ENCODE data around the gene TDRD1. TPM values are rescaled to one million over a fixed set of nuclear protein-coding genes. Genes with fewer than 3 reads are reported as not detected.

Gene TDRD1, protein sequence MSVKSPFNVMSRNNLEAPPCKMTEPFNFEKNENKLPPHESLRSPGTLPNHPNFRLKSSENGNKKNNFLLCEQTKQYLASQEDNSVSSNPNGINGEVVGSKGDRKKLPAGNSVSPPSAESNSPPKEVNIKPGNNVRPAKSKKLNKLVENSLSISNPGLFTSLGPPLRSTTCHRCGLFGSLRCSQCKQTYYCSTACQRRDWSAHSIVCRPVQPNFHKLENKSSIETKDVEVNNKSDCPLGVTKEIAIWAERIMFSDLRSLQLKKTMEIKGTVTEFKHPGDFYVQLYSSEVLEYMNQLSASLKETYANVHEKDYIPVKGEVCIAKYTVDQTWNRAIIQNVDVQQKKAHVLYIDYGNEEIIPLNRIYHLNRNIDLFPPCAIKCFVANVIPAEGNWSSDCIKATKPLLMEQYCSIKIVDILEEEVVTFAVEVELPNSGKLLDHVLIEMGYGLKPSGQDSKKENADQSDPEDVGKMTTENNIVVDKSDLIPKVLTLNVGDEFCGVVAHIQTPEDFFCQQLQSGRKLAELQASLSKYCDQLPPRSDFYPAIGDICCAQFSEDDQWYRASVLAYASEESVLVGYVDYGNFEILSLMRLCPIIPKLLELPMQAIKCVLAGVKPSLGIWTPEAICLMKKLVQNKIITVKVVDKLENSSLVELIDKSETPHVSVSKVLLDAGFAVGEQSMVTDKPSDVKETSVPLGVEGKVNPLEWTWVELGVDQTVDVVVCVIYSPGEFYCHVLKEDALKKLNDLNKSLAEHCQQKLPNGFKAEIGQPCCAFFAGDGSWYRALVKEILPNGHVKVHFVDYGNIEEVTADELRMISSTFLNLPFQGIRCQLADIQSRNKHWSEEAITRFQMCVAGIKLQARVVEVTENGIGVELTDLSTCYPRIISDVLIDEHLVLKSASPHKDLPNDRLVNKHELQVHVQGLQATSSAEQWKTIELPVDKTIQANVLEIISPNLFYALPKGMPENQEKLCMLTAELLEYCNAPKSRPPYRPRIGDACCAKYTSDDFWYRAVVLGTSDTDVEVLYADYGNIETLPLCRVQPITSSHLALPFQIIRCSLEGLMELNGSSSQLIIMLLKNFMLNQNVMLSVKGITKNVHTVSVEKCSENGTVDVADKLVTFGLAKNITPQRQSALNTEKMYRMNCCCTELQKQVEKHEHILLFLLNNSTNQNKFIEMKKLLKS
- total RNA-seq (ENCODE audit: low replicate concordance) = 0.04 TPM in 1 of 2 replicates, not detected in the other

DNA sequence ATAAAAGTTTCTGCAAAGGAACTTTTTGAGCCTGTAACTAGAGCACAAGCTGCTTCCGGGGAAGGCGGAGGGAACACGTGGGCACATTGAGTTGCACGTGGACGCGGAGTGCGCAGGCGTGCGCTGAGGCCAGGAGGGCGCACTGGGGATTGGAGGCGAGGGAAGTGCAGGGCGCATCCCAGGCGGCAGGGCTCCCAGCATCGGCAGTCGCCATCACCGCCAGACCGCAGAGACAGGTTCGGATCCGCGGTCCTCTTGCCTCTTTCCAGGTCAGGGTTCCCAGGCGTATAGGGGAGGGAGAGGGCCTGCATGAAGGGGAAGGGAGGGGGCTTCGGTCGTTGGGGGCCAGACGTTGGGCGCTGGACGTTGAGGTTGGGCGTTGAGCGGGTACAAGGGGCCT lies at the start of gene TDRD1:
TSS of gene TDRD1 (plus strand) at position 206 of the 400 bp plus-strand sequence. CDS start 8,479 bp downstream, outside the sequence.
- Histone ChIP-seq H3K4me3 (no peak within 1 kb of the TSS), H3K27me3 (peaks cover 18% of the 10 kb centered on the region), H4K20me1 (ENCODE audit: low read depth) (no peaks in the 10 kb centered on the region), H2AFZ (replicated peaks) (peak within 1 kb of the TSS; percentile 37), H3K4me1 (no peaks in the 10 kb centered on the region), H3K27ac (no peak within 1 kb of the TSS), H3K4me2 (no peak within 1 kb of the TSS), H3K36me3 (no peaks in the 10 kb centered on the region), H3K79me2 (ENCODE audit: low read depth) (no peaks in the 10 kb centered on the region), H3K9me3 (ENCODE audit: low read depth) (no peaks in the 10 kb centered on the region), H3K9ac (no peak within 1 kb of the TSS), H3F3A (ENCODE audit: low read depth) (no peaks in the 10 kb centered on the region)
- no peak for DNase-seq (ENCODE audit: low spot score)
- Mint-ChIP-seq H3K9me3 (no peaks in the 10 kb centered on the region), H3K4me1 (peaks cover 7% of the 10 kb centered on the region), H3K36me3 (no peaks in the 10 kb centered on the region), H3K27ac (no peak within 1 kb of the TSS), H3K4me3 (no peak within 1 kb of the TSS), H3K27me3 (ENCODE audit: insufficient read depth, low read depth) (peaks cover 2% of the 10 kb centered on the region)
- TF ChIP-seq EZH2phosphoT487 (IDR thresholded peaks at IDR 0.05) (no peak), EZH2 (IDR thresholded peaks at IDR 0.05) (no peak)
- TF ChIP-seq, protein P1, sequence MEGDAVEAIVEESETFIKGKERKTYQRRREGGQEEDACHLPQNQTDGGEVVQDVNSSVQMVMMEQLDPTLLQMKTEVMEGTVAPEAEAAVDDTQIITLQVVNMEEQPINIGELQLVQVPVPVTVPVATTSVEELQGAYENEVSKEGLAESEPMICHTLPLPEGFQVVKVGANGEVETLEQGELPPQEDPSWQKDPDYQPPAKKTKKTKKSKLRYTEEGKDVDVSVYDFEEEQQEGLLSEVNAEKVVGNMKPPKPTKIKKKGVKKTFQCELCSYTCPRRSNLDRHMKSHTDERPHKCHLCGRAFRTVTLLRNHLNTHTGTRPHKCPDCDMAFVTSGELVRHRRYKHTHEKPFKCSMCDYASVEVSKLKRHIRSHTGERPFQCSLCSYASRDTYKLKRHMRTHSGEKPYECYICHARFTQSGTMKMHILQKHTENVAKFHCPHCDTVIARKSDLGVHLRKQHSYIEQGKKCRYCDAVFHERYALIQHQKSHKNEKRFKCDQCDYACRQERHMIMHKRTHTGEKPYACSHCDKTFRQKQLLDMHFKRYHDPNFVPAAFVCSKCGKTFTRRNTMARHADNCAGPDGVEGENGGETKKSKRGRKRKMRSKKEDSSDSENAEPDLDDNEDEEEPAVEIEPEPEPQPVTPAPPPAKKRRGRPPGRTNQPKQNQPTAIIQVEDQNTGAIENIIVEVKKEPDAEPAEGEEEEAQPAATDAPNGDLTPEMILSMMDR (IDR thresholded peaks at IDR 0.05) = no peak

DNA sequence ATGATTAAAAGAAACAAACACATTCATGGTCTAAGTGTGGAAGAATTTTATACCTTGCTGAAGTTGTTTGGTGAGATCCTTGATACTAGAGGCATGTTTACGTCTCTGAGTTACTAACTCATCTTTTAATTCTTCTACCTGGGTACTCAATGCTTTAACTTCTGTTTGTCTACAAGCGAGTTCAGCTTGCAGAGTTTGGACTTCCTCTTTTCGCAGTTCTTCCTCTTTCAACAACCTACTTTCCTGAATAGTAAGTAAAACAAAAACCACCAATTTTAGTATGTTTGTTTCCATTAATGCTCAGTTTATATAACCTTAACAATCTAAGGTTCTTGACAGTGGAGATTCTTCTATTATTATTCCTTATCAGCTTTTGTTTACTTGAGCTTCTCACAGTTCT lies 48.1 kb upstream of the TDRD1 start:
- H3K9me3 ChIP-seq (ENCODE audit: low read depth) = no peaks in the 10 kb centered on the region
- Mint-ChIP-seq H3K27ac (no peak overlapping the region), H3K36me3 (peaks cover 15% of the 10 kb centered on the region), H3K4me3 (no peak overlapping the region), H3K27me3 (ENCODE audit: insufficient read depth, low read depth) (no peaks in the 10 kb centered on the region), H3K4me1 (no peaks in the 10 kb centered on the region), H3K9me3 (no peaks in the 10 kb centered on the region)
- no peaks in the 10 kb centered on the region for H3K27me3 ChIP-seq
- H2AFZ ChIP-seq (replicated peaks) = no peak overlapping the region
- no peak overlapping the region for H3K27ac ChIP-seq
- no peak for DNase-seq (ENCODE audit: low spot score)
- H3K4me1 ChIP-seq = no peaks in the 10 kb centered on the region
- no peaks in the 10 kb centered on the region for H3K79me2 ChIP-seq (ENCODE audit: low read depth)
- H3K36me3 ChIP-seq = peaks cover 5% of the 10 kb centered on the region
- no peak overlapping the region for H3K9ac ChIP-seq
- H3K4me2 ChIP-seq = no peak overlapping the region
- TF ChIP-seq, protein P1 (IDR thresholded peaks at IDR 0.05) = no peak
- TF ChIP-seq EZH2 (IDR thresholded peaks at IDR 0.05) (no peak), EZH2phosphoT487 (IDR thresholded peaks at IDR 0.05) (no peak)
- no peaks in the 10 kb centered on the region for H3F3A ChIP-seq (ENCODE audit: low read depth)
- H3K4me3 ChIP-seq = no peak overlapping the region
- H4K20me1 ChIP-seq (ENCODE audit: low read depth) = no peaks in the 10 kb centered on the region

DNA sequence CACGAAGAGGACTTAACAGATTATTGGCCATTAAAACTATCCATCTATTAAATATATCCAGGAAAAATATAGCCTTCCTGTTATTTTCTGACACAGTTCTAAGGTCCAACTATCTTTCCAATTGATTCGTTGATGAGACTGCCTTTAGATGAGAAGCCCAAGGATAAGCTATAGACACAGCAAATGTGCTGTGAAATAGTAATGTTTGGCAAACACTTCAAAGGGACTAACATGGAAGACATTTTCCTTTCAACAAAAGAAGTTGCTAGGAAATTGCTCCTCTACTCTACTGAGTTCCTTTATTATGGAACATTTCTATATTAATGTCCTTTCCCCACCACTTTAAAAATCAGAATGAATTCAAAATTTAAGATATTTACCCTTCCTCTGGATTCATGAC lies 43.7 kb upstream of the TDRD1 start:
- Histone ChIP-seq H3K27me3 (no peaks in the 10 kb centered on the region), H3K36me3 (peaks cover 5% of the 10 kb centered on the region), H3K27ac (no peak overlapping the region), H3K79me2 (ENCODE audit: low read depth) (no peaks in the 10 kb centered on the region), H3K9me3 (ENCODE audit: low read depth) (no peaks in the 10 kb centered on the region), H4K20me1 (ENCODE audit: low read depth) (no peaks in the 10 kb centered on the region), H3K9ac (no peak overlapping the region), H3K4me2 (no peak overlapping the region), H2AFZ (replicated peaks) (no peak overlapping the region), H3K4me1 (no peaks in the 10 kb centered on the region), H3F3A (ENCODE audit: low read depth) (no peaks in the 10 kb centered on the region), H3K4me3 (no peak overlapping the region)
- TF ChIP-seq EZH2phosphoT487 (IDR thresholded peaks at IDR 0.05) (no peak), EZH2 (IDR thresholded peaks at IDR 0.05) (no peak)
- TF ChIP-seq, protein P1 (IDR thresholded peaks at IDR 0.05) = no peak
- no peak overlapping the region for H3K27ac Mint-ChIP-seq
- no peaks in the 10 kb centered on the region for H3K27me3 Mint-ChIP-seq (ENCODE audit: insufficient read depth, low read depth)
- no peaks in the 10 kb centered on the region for H3K9me3 Mint-ChIP-seq
- H3K4me3 Mint-ChIP-seq = no peak overlapping the region
- H3K4me1 Mint-ChIP-seq = no peaks in the 10 kb centered on the region
- no peak for DNase-seq (ENCODE audit: low spot score)
- peaks cover 7% of the 10 kb centered on the region for H3K36me3 Mint-ChIP-seq
